Astrocyte (in vitro differentiated cells and primary cell): ENCODE measurements around the gene LPCAT3. TPM values are rescaled to one million over a fixed set of nuclear protein-coding genes. Genes with fewer than 3 reads are reported as not detected.

Source experiments
- DNase-seq: peaks from one replicate; pipeline ENCODE4 v3.0.0-alpha.2; 2010; ENCODE audit warnings: low read depth
- FAIRE-seq: peaks from 2 replicates; lab custom pipeline; 2011; peaks lifted over from hg19 to GRCh38; lab: Jason Lieb, UNC
- H2AFZ ChIP-seq: 2 replicates; pipeline ENCODE4 v1.6.0; 2012; ENCODE audit warnings: low read depth, low read length, inconsistent platforms
- H3K27ac ChIP-seq: 2 replicates; pipeline ENCODE4 v1.5.1; 2011; ENCODE audit warnings: low read depth, low read length, inconsistent platforms
- H3K27me3 ChIP-seq: 2 replicates; pipeline ENCODE4 v1.6.0; 2011; ENCODE audit warnings: low read length, inconsistent platforms; ENCODE audit not compliant: insufficient read depth
- H3K36me3 ChIP-seq: 2 replicates; pipeline ENCODE4 v1.5.1; 2011; ENCODE audit warnings: low read length, inconsistent platforms; ENCODE audit not compliant: insufficient read depth
- H3K4me1 ChIP-seq: 2 replicates; pipeline ENCODE4 v1.5.1; 2011; ENCODE audit warnings: low read length, inconsistent platforms; ENCODE audit not compliant: insufficient read depth
- H3K4me2 ChIP-seq: 2 replicates; pipeline ENCODE4 v1.6.0; 2012; ENCODE audit warnings: low read length, inconsistent platforms
- H3K4me3 ChIP-seq: 2 replicates; pipeline ENCODE4 v1.5.1; 2011; ENCODE audit warnings: low read depth, mild to moderate bottlenecking, low read length, inconsistent platforms; ENCODE audit not compliant: insufficient read depth
- H3K79me2 ChIP-seq: 2 replicates; pipeline ENCODE4 v1.6.0; 2012; ENCODE audit warnings: mild to moderate bottlenecking, low read length, inconsistent platforms; ENCODE audit not compliant: insufficient read depth
- H3K9ac ChIP-seq: 2 replicates; pipeline ENCODE4 v1.6.0; 2012; ENCODE audit warnings: mild to moderate bottlenecking, low read length, inconsistent platforms
- H3K9me3 ChIP-seq: 2 replicates; pipeline ENCODE4 v1.5.1; 2012; ENCODE audit warnings: low read depth, mild to moderate bottlenecking, low read length, inconsistent platforms; ENCODE audit not compliant: insufficient read depth
- H4K20me1 ChIP-seq: 2 replicates; pipeline ENCODE4 v1.6.0; 2012; ENCODE audit warnings: low read length, inconsistent platforms; ENCODE audit not compliant: insufficient read depth
- H3K27ac Mint-ChIP-seq: one replicate; pipeline ENCODE4 v1.8.0; 2021; ENCODE audit warnings: mild to moderate bottlenecking, mixed read lengths; ENCODE audit not compliant: unreplicated experiment
- H3K27me3 Mint-ChIP-seq: one replicate; pipeline ENCODE4 v1.8.0; 2021; ENCODE audit warnings: low read depth, mixed read lengths; ENCODE audit not compliant: unreplicated experiment
- H3K36me3 Mint-ChIP-seq: one replicate; pipeline ENCODE4 v1.8.0; 2021; ENCODE audit warnings: low read depth, mixed read lengths; ENCODE audit not compliant: unreplicated experiment
- H3K4me1 Mint-ChIP-seq: one replicate; pipeline ENCODE4 v1.8.0; 2021; ENCODE audit warnings: low read depth, mixed read lengths; ENCODE audit not compliant: unreplicated experiment
- H3K4me3 Mint-ChIP-seq: one replicate; pipeline ENCODE4 v1.8.0; 2021; ENCODE audit warnings: mild to moderate bottlenecking, moderate library complexity, mixed read lengths; ENCODE audit not compliant: unreplicated experiment
- H3K9me3 Mint-ChIP-seq: one replicate; pipeline ENCODE4 v1.8.0; 2021; ENCODE audit warnings: mild to moderate bottlenecking, mixed read lengths; ENCODE audit not compliant: unreplicated experiment
- EZH2 ChIP-seq: IDR thresholded peaks from 2 replicates; pipeline ENCODE4 v1.6.1; 2012; ENCODE audit warnings: mild to moderate bottlenecking, low read length, inconsistent platforms; ENCODE audit not compliant: insufficient read depth
- total RNA-seq: library from RNA; stranded (reverse); gene quantifications from 2 replicates; pipeline ENCODE4 v1.2.1, GENCODE V29; 2021
- TF ChIP-seq, protein P1 (sequence below): IDR thresholded peaks from 2 replicates; pipeline ENCODE4 v1.5.1; 2011; ENCODE audit warnings: low read depth, mild to moderate bottlenecking, inconsistent platforms, low read length, moderate library complexity; ENCODE audit not compliant: insufficient read depth

The LPCAT3 gene
- total RNA-seq, 1 donor from 2014 or later = 26.2 TPM

DNA sequence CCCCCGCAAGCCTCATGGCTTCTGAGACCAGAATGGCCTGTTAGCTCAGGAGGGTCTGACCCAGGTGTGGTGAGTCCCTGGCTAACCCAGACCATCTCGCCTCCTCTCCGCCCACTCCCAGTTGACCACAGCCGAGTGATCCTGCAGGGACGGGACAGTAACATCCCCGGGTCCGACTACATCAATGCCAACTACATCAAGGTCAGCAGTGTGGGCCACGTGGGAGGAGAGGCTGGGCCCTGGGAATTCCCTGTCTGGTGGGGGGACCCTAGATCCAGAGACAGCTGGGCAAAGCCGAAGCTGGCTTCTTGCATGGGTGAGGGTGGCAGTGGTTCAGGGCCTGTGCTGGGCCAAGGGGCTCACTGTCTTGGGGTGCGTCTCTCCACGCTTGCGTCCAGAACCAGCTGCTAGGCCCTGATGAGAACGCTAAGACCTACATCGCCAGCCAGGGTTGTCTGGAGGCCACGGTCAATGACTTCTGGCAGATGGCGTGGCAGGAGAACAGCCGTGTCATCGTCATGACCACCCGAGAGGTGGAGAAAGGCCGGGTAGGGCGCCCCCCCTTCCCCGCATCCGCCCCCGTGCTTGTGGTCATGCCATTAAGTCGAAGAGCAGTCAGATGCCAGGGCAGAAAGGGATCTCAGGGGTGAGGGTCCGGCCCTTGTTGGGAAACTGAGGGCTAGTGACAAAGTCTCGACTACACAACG is 62.1 kb downstream of the LPCAT3 start:
- no peak for DNase-seq

DNA sequence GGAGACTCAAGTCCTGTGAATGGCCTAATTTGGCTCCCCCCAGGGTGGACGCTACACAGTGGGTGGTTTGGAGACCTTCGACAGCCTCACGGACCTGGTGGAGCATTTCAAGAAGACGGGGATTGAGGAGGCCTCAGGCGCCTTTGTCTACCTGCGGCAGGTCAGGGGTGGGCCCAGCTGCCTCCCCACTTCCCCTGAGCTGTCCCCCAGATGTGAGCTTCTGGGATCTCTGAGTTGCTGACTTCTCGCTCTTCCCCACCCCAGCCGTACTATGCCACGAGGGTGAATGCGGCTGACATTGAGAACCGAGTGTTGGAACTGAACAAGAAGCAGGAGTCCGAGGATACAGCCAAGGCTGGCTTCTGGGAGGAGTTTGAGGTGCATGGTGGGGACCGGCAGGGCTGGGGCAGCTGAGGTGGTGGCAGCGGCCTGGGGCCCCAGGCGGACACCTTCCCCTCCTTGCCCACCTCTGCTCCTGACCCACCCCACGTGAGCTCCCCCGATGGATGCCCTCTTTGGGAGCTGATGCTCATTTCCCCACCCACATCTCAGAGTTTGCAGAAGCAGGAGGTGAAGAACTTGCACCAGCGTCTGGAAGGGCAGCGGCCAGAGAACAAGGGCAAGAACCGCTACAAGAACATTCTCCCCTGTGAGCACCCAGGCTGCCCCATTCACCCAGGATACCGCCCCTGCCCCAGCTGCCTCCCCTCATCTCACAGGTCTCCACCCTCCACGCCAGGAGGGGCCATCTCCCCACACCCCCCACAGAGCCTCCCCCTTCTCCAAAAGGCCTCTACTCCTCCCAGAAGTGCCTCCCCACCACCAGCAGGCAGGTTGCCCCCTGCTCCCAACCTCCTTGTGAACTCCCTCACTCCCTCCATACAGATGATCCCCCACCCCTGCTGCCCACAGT is 62.9 kb downstream of the LPCAT3 start:
- Mint-ChIP-seq H3K27ac (no peak overlapping the region), H3K4me1 (peaks cover 26% of the 10 kb centered on the region), H3K27me3 (peaks cover 4% of the 10 kb centered on the region), H3K4me3 (no peak overlapping the region), H3K9me3 (no peaks in the 10 kb centered on the region), H3K36me3 (peaks cover 2% of the 10 kb centered on the region)
- H3K27ac ChIP-seq = no peak overlapping the region
- FAIRE-seq (no peak), DNase-seq (no peak)
- TF ChIP-seq, protein P1, sequence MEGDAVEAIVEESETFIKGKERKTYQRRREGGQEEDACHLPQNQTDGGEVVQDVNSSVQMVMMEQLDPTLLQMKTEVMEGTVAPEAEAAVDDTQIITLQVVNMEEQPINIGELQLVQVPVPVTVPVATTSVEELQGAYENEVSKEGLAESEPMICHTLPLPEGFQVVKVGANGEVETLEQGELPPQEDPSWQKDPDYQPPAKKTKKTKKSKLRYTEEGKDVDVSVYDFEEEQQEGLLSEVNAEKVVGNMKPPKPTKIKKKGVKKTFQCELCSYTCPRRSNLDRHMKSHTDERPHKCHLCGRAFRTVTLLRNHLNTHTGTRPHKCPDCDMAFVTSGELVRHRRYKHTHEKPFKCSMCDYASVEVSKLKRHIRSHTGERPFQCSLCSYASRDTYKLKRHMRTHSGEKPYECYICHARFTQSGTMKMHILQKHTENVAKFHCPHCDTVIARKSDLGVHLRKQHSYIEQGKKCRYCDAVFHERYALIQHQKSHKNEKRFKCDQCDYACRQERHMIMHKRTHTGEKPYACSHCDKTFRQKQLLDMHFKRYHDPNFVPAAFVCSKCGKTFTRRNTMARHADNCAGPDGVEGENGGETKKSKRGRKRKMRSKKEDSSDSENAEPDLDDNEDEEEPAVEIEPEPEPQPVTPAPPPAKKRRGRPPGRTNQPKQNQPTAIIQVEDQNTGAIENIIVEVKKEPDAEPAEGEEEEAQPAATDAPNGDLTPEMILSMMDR = no peak
- TF ChIP-seq EZH2 = no peak
- no peaks in the 10 kb centered on the region for H3K27me3 ChIP-seq
- no peaks in the 10 kb centered on the region for H4K20me1 ChIP-seq
- no peaks in the 10 kb centered on the region for H3K36me3 ChIP-seq
- H3K4me2 ChIP-seq = no peak overlapping the region
- H3K79me2 ChIP-seq = no peaks in the 10 kb centered on the region
- no peak overlapping the region for H3K9ac ChIP-seq
- H3K4me1 ChIP-seq = peaks cover 23% of the 10 kb centered on the region
- no peak overlapping the region for H3K4me3 ChIP-seq
- H3K9me3 ChIP-seq = no peaks in the 10 kb centered on the region
- H2AFZ ChIP-seq = no peak overlapping the region

More for the DNA sequence above, 62.1 kb downstream of the LPCAT3 start:
- Histone ChIP-seq H3K9me3 (no peaks in the 10 kb centered on the region), H3K4me1 (peaks cover 25% of the 10 kb centered on the region), H3K4me3 (no peak overlapping the region), H3K27ac (no peak overlapping the region), H2AFZ (no peak overlapping the region), H3K27me3 (no peaks in the 10 kb centered on the region), H3K4me2 (no peak overlapping the region), H3K36me3 (no peaks in the 10 kb centered on the region), H3K79me2 (no peaks in the 10 kb centered on the region), H3K9ac (no peak overlapping the region), H4K20me1 (no peaks in the 10 kb centered on the region)
- H3K4me3 Mint-ChIP-seq = no peak overlapping the region
- peaks cover 29% of the 10 kb centered on the region for H3K4me1 Mint-ChIP-seq
- peaks cover 4% of the 10 kb centered on the region for H3K27me3 Mint-ChIP-seq
- no peak overlapping the region for H3K27ac Mint-ChIP-seq
- no peaks in the 10 kb centered on the region for H3K9me3 Mint-ChIP-seq
- TF ChIP-seq, protein P1 = no peak
- no peak for TF ChIP-seq EZH2
- H3K36me3 Mint-ChIP-seq = peaks cover 2% of the 10 kb centered on the region
- no peak for FAIRE-seq
